Aorta (tissue), 4 donors: ENCODE data around the gene CD1B. TPM values are rescaled to one million over a fixed set of nuclear protein-coding genes. Genes with fewer than 3 reads are reported as not detected.

Experiments used
- polyA plus RNA-seq, 2 donors: library from polyadenylated mRNA; stranded (reverse); fragments of 200-250 nt; gene quantifications; one replicate each; pipeline ENCODE4 v1.2.3, GENCODE V29; 2013
- total RNA-seq, 2 donors: library from RNA; stranded (reverse); fragmentation: NEBNext Ultra II Directional; extraction: Animal tissue kit (Norgen Biotek cat#: 25700); gene quantifications; one replicate each; pipeline ENCODE4 v1.2.1, GENCODE V29; 2021
- donor health status: healthy with polysubstance abuse.
- donor health status: Bipolar disorder and iron deficiency.
- donor health status: DM: no; HTN: no; CAD: no.
- donor health status: DM: yes; HTN: yes; CAD: no.

CD1B gene
- total and polyA plus RNA-seq, 4 donors, result not detected

Other genes with a start within 250 kb of the CD1B start
- gene CD1D, start 150.6 kb downstream of the CD1B start, total RNA-seq, result 1 to 10 TPM; 2.0 to 3.3 TPM
- gene CD1D, start 150.6 kb downstream of the CD1B start, polyA plus RNA-seq, result under 1 TPM; 0.59 to 0.63 TPM
- gene CD1A, start 77.1 kb downstream of the CD1B start, total RNA-seq, result not detected
- gene CD1A, start 77.1 kb downstream of the CD1B start, polyA plus RNA-seq, result under 1 TPM in 1 of 2 donors, not detected in 1; 0.20 TPM
- gene CD1C, start 41.6 kb downstream of the CD1B start, total RNA-seq, result 1 to 10 TPM in 1 of 2 donors, not detected in 1; 1.3 TPM
- under 1 TPM in 1 of 2 donors, not detected in 1; 0.25 TPM for gene CD1C, start 41.6 kb downstream of the CD1B start, polyA plus RNA-seq
- not detected for gene CD1E, start 22.4 kb upstream of the CD1B start, total RNA-seq
- not detected for gene CD1E, start 22.4 kb upstream of the CD1B start, polyA plus RNA-seq
- not detected for gene OR10T2, start 67.9 kb upstream of the CD1B start, total RNA-seq
- gene OR10T2, start 67.9 kb upstream of the CD1B start, polyA plus RNA-seq, result not detected
- not detected for gene OR10K2, start 94.7 kb upstream of the CD1B start, total RNA-seq
- gene OR10K2, start 94.7 kb upstream of the CD1B start, polyA plus RNA-seq, result not detected
- under 1 TPM in 1 of 2 donors, not detected in 1; 0.09 TPM for gene OR10K1, start 130.3 kb upstream of the CD1B start, total RNA-seq
- gene OR10K1, start 130.3 kb upstream of the CD1B start, polyA plus RNA-seq, result not detected
- not detected for gene OR10R2, start 140.7 kb upstream of the CD1B start, total RNA-seq
- gene OR10R2, start 140.7 kb upstream of the CD1B start, polyA plus RNA-seq, result not detected
- not detected for gene OR6Y1, start 222.9 kb upstream of the CD1B start, total RNA-seq
- under 1 TPM in 1 of 2 donors, not detected in 1; 0.50 TPM for gene OR6Y1, start 222.9 kb upstream of the CD1B start, polyA plus RNA-seq
- not detected for gene OR6P1, start 239.0 kb upstream of the CD1B start, total RNA-seq
- under 1 TPM in 1 of 2 donors, not detected in 1; 0.13 TPM for gene OR6P1, start 239.0 kb upstream of the CD1B start, polyA plus RNA-seq
- not detected for gene OR10X1, start 248.4 kb upstream of the CD1B start, total RNA-seq
- gene OR10X1, start 248.4 kb upstream of the CD1B start, polyA plus RNA-seq, result not detected